ENCODE results near the gene GMDS.

GMDS gene

DNA sequence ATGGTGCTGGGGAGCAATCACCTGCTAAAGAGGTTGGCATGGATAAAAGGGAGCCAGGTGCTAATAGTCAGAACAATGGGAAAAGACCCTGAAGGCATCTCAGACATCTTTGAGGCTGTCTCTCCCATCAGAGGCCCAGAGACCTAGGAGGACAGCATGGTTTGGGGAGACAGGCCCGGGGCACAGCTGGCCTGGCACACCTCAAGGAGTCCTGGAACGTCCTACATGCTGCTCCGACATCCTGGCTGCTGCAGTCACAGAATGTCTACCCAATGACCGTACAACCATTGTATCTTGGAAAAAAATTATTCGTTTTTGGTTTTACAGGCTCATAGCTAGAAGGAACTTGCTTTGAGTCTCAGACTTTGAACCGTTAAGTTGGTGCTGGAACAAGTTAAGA lies 4.4 kb downstream of the GMDS start:
- DNase-seq (ENCODE audit: low spot score) = no peak

DNA sequence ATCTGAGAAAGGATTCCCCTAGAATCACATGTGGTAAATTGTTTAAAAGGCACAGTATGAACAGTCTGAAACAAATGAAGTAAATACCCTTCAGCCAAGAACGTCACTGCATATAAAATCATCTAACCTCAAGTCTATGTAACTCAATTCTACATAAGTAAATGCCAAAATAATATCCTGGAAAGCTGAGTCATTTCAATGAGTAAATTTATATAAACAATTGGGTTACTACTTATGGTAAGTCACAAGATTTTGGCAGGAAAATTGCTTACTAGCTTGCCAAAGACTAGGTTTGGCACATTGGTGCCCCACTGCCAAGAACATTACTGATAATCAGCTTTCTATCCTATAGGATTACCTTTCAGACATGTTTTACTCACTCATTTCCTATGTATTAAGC lies 8.4 kb downstream of the GMDS start:
- peak; percentile 50 for DNase-seq (ENCODE audit: low spot score)

DNA sequence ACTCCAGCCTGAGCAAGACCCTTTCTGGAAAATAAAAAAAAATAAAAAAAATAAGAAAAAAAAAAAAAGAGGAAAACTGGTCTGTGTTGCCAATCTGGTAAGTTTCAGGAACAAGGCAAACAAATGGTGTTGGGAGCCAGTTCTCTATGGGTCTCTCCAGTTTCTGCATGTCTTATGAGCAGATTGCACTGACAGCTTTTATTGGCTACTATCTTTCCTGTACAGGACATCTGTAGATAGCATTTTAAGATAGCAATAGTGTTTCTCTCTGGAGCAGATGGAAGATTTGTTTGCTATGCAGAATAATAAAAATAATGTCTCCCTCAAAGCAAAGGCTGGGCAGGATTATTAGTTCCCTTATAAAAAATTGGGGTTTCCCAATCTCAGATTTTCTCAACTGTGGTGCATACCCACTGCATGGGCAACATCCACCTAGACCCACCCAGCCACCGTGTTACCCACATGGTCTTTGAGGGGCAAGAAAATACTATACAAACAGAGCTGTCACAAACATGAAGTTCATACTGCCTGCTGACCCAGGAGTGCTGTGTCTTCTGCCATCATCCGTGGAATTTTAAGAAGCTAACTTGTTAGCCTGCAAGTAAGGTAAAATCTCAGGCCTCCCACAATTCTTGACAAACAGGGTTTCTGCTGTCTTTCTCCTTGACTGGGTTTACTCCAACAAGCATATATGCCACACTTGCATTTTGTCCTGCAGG lies 9.5 kb downstream of the GMDS start:
- DNase-seq (ENCODE audit: low spot score) = no peak

DNA sequence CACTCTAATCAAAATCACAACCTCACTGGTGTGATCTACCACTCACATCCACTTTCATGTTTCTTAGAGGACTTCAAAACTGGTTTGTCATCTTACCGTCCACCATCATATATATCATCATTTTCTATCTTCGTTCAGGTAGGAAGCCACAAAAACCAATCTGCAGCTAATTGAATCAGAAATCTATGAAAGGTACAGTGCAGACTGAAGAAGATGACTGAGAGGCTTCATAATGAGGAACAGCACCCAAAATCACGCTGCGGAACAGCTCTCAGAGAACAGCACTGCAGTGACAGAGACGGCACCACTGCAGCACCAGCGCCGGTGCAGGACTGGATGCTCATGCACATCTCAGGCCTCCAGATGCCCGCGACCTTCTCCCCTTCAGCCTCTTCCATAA lies 13.0 kb downstream of the GMDS start:
- DNase-seq (ENCODE audit: low spot score) = no peak

DNA sequence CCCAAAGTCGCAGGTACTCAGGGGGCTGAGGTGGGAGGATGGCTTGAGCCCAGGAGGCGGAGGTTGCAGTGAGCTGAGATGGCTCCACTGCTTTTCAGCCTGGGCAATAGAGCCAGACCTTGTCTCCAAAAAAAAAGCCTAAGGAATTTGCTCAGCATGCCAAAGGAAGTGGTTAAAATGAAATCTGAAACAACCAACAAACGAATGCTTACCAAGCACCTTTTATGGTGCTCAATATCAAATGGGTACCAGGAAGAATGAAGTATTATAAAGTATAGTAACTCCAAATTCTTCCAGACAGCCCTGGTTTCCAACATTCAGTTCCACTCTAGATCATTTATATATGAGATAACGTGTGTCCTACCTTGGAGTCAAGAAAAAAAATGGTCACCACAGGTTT lies 14.0 kb downstream of the GMDS start:
- DNase-seq (ENCODE audit: low spot score) = no peak

DNA sequence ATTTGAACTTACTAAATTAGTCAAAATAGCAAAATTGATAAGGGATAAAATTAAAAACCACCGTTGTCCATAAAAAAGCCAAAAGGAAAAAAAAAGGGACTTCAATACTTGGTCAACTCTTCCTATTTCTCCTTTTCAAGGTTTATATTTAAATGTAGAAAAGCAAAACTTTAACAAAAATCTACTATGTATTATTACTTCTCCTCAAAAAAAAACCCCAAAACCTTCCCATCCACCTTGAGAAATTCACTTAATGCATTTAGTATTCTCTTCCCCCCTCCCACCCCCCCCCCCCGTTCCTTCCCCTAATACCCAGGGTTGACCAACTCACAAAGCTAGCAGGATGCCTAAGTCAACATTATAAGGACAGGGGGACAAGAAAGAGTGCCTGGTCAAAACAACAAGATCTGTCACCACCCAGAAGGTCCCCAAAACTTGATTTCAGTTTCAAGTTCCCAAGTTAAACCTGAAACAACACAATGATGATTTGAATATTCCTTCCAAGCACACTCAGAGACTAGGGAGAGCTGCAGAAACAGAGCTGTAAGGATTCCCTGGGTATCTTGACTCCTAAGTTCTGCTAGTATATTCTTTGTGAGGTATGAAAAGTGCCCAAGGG lies 14.6 kb downstream of the GMDS start:
- no peak for DNase-seq (ENCODE audit: low spot score)

DNA sequence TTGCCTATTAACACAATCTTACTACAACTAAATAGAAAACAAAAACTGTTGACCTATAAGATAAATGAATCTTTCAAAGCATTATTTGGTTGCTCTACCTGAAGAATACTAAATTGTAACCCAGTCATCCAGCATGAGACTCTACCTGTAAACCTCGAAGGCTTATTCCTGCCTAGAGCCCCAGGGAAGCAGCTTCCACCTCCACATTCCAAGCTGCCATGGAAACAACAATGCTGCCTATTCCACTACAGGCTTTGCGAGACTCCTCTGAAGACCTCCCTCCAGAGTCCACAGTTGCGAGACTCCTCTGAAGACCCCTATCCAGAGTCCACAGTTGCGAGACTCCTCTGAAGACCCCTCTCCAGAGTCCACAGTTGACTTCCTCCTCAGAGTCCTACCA lies 15.7 kb downstream of the GMDS start:
- DNase-seq (ENCODE audit: low spot score) = no peak

DNA sequence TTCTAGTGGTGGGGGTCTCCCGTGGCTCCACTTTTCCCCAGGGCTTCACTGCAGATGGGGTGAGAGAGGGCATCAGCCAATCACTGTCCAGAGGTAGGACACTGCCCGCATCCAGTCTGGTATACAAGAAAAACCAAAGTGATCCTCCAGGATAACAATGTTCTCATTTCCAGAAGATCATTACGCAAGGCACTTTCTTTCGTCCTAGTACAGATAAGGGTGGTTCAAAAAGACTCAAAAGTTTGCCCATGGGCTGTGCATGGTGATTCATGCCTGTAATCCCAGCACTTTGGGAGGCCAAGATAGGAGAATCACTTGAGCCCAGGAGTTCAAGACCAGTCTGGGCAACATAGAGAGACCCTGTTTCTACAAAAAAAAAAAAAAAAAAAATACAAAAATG lies 16.4 kb downstream of the GMDS start:
- no peak for DNase-seq (ENCODE audit: low spot score)

DNA sequence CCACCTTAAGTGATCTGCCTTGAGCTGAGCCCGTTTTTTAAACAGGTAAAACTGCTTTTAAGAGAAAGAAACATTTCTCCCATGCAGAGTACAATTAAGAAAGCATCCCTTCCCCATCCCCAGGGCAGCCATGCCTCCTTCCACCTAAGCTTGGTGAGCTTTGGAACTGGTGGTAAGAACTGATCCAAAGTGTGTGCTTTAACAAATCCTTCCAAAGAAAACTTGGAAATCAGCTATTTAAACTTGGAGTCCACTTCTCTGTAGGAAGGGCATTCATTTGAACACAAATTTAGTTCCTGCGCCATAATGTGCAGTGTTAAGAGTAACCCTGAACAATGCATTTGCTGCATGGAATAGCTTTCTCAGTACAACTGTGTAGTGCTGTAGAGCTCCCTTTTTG lies 17.0 kb downstream of the GMDS start:
- DNase-seq (ENCODE audit: low spot score) = no peak

DNA sequence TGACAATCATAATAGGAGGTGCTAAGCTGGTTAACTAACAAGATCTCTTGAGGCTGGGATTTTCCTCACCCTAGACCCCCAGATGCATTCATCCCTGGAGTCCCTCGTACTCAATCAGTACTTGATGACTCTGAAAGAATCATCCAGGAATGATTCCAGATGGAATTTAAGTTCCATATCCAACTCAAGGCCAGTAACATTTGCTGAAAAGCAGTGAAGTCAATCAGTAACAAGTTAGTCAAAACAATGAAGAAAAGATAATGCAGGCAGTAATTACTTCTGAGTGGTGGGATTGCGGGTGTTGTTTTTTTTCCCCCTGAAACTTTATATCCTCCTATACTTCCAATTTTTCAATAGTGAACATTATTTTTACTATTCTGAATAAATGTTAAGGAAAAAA lies 18.6 kb downstream of the GMDS start:
- no peak for DNase-seq (ENCODE audit: low spot score)

DNA sequence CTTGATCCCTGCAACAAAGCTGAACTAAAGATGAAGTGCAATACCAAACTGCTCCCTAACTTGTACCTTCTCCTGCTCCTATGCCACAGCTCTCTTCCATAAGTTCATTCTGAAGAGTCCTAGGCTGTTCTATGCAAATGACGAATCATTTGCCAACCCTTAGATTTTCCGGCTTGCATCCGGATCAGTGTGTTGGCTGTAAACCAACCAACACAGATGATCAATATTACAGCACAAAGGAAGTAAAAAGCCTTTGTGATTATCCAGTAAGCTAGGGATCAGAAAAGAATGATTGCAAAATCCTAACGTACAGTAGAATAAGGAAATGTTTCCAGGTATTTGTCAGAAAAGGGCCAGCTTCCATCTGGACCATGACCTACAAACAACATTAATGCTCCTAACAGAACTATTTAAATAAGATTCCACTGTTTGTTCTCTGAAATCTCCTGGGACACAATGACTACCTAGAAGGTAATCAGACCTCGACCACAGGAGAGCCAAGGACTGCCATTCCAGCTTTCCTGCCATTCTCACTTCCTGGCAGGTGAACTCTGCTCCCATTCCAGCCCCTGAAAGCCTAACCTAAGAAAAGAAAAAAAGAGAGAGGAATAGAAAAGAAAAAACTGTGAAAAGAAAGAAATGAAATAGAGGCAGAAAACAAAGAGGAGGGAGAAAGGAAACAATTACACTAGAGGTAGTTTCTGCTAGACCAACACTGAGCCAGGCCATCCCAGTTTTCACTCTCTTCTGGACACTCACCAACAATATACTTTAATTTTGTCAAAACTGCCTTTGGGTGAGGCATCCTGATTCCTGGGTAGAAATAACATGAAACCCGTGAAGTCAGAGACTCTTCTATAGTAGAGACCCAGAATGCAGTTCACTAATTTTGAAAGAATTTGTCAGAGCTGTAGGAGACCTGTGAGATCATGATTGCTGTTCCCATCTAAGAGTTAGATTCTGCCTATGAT lies 19.7 kb downstream of the GMDS start:
- DNase-seq (ENCODE audit: low spot score) = no peak

DNA sequence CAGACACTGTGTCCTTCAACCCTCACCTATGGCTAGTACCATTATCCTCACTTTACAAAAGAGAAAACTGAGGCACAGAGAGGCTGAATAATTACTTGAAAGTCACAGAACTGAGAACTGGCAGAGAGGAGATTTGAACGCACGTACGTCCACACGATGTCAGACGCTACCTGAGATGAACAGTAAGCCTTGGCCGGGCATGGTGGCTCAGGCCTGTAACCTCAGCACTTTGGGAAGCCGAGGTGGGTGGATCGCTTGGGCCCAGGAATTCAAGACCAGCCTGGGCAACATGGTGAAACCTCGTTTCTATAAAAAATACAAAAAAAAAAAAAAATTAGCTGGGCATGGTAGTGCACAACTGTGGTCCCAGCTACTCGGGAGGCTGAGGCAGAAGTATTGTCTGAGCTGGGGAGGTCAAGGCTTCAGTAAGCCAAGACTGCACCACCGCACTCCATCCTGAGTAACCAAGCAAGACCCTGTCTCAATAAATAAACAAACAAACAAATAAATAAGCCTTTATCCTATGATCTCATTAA lies 20.5 kb downstream of the GMDS start:
- no peak for DNase-seq (ENCODE audit: low spot score)

DNA sequence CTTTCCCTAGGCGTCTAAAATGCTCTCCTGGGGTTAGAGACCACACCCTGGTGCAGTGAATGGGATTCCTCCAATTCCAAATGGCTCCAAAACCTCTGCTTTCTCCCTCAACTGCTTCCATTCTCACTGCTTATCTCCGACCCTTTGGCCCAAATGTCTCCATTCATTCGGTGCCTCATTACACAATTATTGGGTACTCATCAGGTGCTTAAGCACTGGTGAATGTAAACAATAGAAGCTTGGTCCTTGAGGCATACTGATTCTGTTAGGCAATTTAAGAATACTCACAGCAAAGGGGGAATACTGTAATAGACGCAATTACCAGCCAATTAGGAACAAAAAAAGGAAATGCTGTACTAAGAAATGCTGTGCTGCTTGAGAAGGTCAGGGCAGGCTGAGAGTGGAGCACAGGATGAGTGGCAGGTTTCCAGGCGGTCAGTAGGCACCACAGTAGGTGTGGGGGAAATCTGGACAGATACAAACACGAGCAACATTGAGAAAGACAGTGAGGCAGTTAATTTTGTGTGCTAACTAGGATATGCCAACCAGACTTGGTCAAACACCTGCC lies 23.0 kb downstream of the GMDS start:
- DNase-seq (ENCODE audit: low spot score) = no peak

DNA sequence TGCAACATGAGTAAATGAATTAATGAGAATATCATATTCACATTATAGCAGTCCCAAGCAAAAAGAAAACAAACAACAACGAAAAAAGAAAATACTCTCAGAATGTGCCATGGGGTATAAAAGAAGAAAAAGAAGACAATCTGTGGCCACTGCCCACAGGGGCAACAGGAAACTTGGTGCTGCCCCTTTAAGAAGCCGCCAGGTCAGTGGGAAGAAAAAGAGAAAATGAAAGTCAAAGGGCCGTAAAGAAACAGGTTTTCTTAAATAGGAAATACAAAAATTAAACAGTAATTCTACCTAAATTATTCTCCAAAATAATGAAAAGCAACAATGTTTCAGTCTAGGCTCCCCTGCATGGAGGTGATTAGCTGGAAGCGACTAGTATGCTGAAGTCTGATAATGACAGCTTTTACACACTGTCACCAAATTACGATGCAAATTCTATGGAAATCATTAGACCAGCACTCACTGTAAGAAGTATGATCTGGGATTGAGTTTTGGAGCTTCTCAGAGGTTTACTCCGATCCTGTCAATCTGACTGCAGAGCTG lies 23.6 kb downstream of the GMDS start:
- DNase-seq (ENCODE audit: low spot score) = no peak

DNA sequence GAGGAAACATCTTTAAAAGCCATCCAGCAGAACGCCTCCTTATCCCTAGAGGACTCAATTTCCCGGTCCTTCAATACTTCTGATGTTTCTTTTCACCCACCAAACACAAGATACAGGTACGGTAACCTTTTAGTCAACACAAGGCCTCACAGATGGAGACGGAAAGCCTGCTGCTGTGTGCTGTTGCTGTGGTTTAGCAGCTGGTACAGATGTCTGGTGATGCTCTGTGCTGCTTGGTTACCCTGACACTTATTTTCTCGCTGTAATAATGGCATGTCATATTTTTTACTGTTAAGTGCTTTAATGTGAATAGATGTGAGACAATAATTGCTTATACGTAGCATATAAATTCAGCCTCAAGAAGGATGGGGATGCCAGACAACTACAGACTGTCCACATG lies 25.3 kb downstream of the GMDS start:
- DNase-seq (ENCODE audit: low spot score) = no peak

DNA sequence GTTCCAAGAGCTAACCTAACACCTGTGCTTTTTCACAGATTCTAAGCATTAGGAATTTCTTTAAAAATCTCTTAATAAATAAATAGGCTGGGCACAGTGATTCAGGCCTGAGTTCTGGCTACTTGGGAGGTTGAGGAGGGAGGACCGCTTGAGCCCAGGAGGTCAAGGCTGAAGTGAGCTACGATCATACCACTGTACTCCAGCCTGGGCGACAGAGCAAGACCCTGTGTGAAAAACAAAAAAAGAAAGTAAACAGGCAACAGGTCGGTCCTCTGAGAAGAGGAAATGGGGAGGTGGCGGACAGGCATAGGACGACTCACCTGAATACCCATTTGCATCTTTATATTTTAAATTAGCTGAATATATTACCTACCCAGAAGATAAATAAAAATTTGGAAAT lies 26.5 kb downstream of the GMDS start:
- no peak for DNase-seq (ENCODE audit: low spot score)

DNA sequence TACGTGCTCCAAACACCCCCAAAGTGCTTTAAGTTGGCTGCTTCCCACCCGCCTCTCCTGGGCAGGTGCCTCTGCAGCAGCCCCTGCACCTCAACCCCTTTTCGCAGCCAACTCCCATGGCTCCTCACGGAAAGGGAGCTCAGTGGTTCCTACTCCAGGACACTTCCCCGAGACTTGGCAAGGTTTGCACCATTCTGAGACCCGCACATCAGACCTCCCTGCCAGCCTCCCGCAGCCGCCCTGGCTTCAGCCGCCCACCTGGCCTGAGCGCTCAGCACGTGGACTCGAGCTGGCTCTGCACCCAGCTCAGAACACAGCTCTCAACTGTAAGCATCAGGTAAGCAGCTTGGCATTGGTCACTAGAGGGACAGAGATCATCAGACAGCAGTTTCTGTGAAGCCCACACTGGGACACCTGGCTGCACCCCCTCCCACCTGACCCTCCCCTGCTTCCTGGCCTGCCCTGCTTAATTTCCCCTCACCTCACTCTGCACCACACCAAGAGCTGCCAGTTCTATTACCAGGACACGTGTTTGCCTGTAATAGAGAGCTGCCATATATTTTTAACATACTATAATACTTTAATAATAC lies 28.5 kb downstream of the GMDS start:
- no peak for DNase-seq (ENCODE audit: low spot score)

DNA sequence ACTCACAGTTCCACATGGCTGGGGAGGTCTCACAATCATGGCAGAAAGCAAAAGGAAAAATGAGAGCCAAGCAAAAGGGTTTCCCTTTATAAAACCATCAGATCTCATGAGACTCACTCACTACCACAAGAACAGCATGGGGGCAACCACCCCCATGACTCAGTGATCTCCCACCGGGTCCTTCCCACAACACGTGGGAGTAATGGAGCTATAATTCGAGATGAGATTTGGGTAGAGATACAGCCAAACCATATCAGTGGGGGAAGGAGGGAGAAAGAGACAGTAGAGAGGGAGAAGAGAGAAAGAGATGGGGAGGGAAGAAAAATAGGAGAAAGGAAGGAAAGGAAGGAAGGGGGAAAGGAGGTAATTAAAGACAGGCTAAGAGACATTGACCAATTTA lies 30.1 kb downstream of the GMDS start:
- DNase-seq (ENCODE audit: low spot score) = no peak

DNA sequence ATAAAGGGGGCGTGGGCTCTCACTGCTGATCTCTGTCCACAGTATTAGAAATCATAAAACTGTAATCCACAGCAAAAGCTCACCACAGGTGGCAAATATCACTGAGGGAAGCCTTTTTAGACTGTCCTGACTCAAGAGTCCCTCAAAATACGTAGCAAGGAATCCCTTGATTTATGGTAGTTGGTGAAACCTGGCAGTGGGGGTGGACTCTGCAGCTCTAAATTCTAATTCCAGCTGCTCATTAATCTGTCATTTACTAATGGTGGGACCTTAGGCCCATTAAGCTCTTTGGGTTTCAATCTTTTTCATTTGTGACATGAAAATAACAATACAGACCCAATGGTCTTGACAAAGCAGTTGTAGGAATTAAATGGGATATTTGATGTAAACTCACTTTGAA lies 32.3 kb downstream of the GMDS start:
- no peak for DNase-seq (ENCODE audit: low spot score)

DNA sequence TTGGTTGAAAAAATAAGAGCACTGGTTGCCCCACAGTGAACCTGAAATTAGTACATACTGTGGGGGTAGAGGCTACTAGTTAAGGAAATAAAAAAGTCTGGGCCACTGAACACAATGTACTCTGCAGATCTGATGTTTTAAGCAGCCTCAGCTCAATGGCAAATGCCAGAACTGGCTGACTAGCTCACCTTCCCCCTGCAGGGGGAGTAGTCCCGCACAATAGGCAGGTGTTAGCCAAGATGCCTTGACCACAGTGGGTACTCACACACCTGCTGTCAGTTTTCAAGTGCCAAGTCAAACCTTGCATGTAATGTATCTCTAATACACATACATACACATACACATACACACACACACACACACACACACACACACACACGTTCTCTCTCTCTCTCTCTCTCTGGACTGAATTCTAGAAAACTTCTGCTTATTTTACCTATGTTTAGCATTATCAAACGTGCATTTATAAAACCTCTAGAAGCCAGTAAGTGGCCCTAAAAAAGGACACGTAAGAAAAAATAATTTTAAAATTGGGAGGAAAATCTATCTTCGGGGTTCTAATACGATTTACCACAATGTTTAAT lies 36.1 kb downstream of the GMDS start:
- DNase-seq (ENCODE audit: low spot score) = peak; percentile 45

DNA sequence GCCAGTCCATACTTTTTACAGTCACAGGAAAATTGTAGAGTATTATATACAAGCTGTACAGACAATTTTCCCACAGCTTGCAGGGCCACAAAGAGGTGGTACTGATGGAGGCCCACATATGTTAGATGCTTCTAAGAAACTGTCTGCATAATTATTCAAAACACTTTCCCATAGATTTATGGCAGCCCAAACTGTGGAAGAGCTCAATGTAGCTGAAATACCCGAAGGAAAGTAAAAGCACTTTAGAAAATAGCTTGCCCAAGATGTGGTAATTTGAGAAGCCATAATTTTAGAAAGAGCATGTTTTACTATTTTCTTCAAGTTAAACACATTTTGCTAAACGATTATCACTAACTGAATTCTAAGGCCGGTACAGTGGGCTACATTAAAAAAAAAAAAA lies 36.9 kb downstream of the GMDS start:
- no peak for DNase-seq (ENCODE audit: low spot score)
